DOHH2 (cell line): Measurements from ENCODE around the gene SLC25A41.
A peak's percentile ranks its signal among the peaks of the same experiment; 100 is the strongest.

Source experiments
- H3F3A ChIP-seq: fragments of 200-600 bp; sonication (generic), shearing (Covaris generic); 2 replicates; pipeline ENCODE4 v1.6.0; 2016; ENCODE audit warnings: antibody characterized with exemption, mild to moderate bottlenecking; ENCODE audit not compliant: control insufficient read depth, insufficient read depth
- H3K27ac ChIP-seq: fragments of 200-600 bp; sonication (generic); 2 replicates; pipeline ENCODE4 v1.5.1; 2014; ENCODE audit warnings: low read depth, mild to moderate bottlenecking, low read length, moderate library complexity
- H3K27me3 ChIP-seq: fragments of 200-600 bp; sonication (generic); 2 replicates; pipeline ENCODE4 v1.6.1; 2014; ENCODE audit warnings: mild to moderate bottlenecking, low read length, mixed read lengths; ENCODE audit not compliant: control insufficient read depth
- H3K36me3 ChIP-seq: fragments of 200-600 bp; sonication (generic); 2 replicates; pipeline ENCODE4 v1.6.1; 2014; ENCODE audit warnings: mild to moderate bottlenecking, low read length, moderate library complexity, mixed read lengths; ENCODE audit not compliant: control insufficient read depth
- H3K4me1 ChIP-seq: fragments of 200-600 bp; sonication (generic); 2 replicates; pipeline ENCODE4 v1.6.1; 2014; ENCODE audit warnings: mild to moderate bottlenecking, low read length, mixed read lengths; ENCODE audit not compliant: control insufficient read depth
- H3K4me2 ChIP-seq: fragments of 200-600 bp; sonication (generic); 2 replicates; pipeline ENCODE4 v1.6.0; 2014; ENCODE audit warnings: mild to moderate bottlenecking, low read length, moderate library complexity
- H3K4me3 ChIP-seq: fragments of 200-600 bp; sonication (generic); 2 replicates; pipeline ENCODE4 v1.5.1; 2014; ENCODE audit warnings: mild to moderate bottlenecking, low read length, mixed read lengths
- H3K79me2 ChIP-seq: fragments of 200-600 bp; sonication (generic); 2 replicates; pipeline ENCODE4 v1.6.1; 2014; ENCODE audit warnings: mild to moderate bottlenecking, low read length, mixed read lengths; ENCODE audit not compliant: control insufficient read depth
- H3K9me2 ChIP-seq: fragments of 200-600 bp; sonication (generic); replicated peaks from 2 replicates; pipeline ENCODE4 v1.6.1; 2014; ENCODE audit warnings: mild to moderate bottlenecking, low read length, mixed read lengths; ENCODE audit not compliant: control insufficient read depth
- H3K9me3 ChIP-seq: fragments of 200-600 bp; sonication (generic); 2 replicates; pipeline ENCODE4 v1.6.1; 2014; ENCODE audit warnings: antibody characterized with exemption, low read length, mixed read lengths; ENCODE audit not compliant: control insufficient read depth, insufficient read depth
- H4K20me1 ChIP-seq: fragments of 200-600 bp; sonication (generic); 2 replicates; pipeline ENCODE4 v1.6.0; 2014; ENCODE audit warnings: low read depth, mild to moderate bottlenecking, antibody characterized with exemption, low read length, moderate library complexity; ENCODE audit not compliant: control insufficient read depth, insufficient read depth
- EZH2phosphoT487 ChIP-seq: fragments of 200-600 bp; sonication (generic); IDR thresholded peaks from 2 replicates; pipeline ENCODE4 v1.6.1; 2017; ENCODE audit warnings: borderline replicate concordance, mild to moderate bottlenecking, antibody characterized with exemption, low read length, moderate library complexity, mixed read lengths
- TF ChIP-seq, protein P1 (sequence below): fragments of 200-600 bp; sonication (generic); IDR thresholded peaks from one replicate; pipeline ENCODE4 v1.5.1; 2014; ENCODE audit warnings: antibody characterized with exemption, mild to moderate bottlenecking, low read depth, low read length; ENCODE audit not compliant: poor library complexity, severe bottlenecking

The SLC25A41 gene

DNA sequence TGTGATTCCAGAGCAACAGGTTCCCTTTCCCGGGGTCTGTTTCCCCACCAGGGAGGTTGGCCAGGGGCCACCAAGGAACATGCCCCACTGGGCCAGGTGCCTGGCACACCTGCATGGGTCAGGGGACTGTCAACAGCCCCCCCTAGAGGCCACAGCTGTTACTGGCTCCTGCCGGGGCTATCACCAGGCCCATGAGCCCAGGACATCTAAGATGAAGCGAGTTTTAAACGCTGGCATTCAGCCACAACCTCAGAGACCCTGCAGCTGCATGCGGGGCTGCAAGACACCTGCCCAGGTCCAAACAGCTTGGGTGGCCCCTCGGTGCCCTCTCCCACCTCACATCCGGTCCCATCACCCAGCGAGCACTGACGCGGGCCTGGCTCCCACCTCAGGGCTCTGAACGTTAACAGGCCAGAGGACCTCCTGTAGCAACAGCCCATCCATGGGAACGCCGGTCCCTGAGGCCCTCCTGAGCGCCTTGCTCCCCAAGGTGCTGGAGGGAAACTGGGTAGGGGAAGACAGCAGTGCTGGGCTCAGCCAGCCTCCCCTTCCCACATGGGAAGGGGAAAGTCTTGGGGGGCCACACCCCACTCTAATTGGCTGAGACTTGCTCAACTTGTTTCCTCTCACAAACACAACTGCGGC is 21.0 kb downstream of the SLC25A41 start:
- no peak overlapping the region for H3K4me3 ChIP-seq
- no peaks in the 10 kb centered on the region for H3K79me2 ChIP-seq
- H3K9me3 ChIP-seq = no peaks in the 10 kb centered on the region
- no peak overlapping the region for H3K4me2 ChIP-seq
- no peaks in the 10 kb centered on the region for H4K20me1 ChIP-seq
- no peak for TF ChIP-seq EZH2phosphoT487
- TF ChIP-seq, protein P1, sequence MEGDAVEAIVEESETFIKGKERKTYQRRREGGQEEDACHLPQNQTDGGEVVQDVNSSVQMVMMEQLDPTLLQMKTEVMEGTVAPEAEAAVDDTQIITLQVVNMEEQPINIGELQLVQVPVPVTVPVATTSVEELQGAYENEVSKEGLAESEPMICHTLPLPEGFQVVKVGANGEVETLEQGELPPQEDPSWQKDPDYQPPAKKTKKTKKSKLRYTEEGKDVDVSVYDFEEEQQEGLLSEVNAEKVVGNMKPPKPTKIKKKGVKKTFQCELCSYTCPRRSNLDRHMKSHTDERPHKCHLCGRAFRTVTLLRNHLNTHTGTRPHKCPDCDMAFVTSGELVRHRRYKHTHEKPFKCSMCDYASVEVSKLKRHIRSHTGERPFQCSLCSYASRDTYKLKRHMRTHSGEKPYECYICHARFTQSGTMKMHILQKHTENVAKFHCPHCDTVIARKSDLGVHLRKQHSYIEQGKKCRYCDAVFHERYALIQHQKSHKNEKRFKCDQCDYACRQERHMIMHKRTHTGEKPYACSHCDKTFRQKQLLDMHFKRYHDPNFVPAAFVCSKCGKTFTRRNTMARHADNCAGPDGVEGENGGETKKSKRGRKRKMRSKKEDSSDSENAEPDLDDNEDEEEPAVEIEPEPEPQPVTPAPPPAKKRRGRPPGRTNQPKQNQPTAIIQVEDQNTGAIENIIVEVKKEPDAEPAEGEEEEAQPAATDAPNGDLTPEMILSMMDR = peak; percentile 89
- no peaks in the 10 kb centered on the region for H3K27me3 ChIP-seq
- H3F3A ChIP-seq = peaks cover 11% of the 10 kb centered on the region
- no peaks in the 10 kb centered on the region for H3K4me1 ChIP-seq
- peaks cover 45% of the 10 kb centered on the region for H3K36me3 ChIP-seq
- H3K9me2 ChIP-seq = no peaks in the 10 kb centered on the region
- H3K27ac ChIP-seq = no peak overlapping the region

DNA sequence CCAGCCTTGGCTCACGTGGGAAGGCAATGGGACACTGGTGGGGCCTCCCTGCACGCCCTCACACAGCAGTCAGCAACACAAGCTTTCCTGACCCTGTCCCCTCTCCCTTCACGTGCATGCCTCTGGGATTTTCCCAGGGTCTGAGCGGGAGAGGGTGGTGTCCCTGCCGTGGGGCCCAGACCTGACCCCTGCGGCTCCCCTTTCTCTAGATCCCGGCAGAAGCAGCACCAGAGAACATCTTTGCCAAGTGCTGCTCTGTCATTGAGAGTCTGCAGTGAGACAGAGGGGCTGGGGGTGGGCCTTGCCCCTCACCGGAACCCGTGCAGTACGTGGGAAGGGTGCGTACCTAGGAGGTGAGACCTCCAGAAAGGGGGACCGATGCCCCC is 21.5 kb downstream of the SLC25A41 start:
- no peaks in the 10 kb centered on the region for H3K27me3 ChIP-seq
- peaks cover 11% of the 10 kb centered on the region for H3F3A ChIP-seq
- peaks cover 39% of the 10 kb centered on the region for H3K36me3 ChIP-seq
- H3K27ac ChIP-seq = no peak overlapping the region
- H3K9me3 ChIP-seq = no peaks in the 10 kb centered on the region
- no peaks in the 10 kb centered on the region for H3K4me1 ChIP-seq
- no peaks in the 10 kb centered on the region for H3K79me2 ChIP-seq
- TF ChIP-seq, protein P1 = no peak
- TF ChIP-seq EZH2phosphoT487 = no peak
- no peaks in the 10 kb centered on the region for H4K20me1 ChIP-seq
- no peaks in the 10 kb centered on the region for H3K9me2 ChIP-seq
- no peak overlapping the region for H3K4me3 ChIP-seq
- no peak overlapping the region for H3K4me2 ChIP-seq

DNA sequence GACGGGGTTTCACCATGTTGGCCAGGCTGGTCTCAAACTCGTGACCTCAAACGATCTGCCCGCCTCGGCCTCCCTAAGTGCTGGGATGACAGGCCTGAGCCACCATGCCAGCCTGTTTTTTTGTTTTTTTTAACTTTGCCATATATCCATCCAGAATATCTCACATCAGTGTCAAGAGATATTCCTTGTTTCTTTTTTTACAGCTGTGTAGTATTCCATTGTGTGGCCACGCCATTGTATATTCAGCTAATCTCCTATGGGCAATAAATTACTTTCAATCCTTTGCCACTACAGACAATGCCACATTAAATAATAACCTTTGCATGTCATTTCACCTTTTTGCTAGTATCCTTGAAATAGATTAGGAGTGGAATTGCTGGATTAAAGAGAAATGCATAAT is 24.2 kb downstream of the SLC25A41 start:
- Histone ChIP-seq H3K79me2 (no peaks in the 10 kb centered on the region), H3K9me3 (no peaks in the 10 kb centered on the region), H3K27ac (no peak overlapping the region), H3K27me3 (no peaks in the 10 kb centered on the region), H3K9me2 (no peaks in the 10 kb centered on the region), H3K4me2 (no peak overlapping the region), H3K4me3 (no peak overlapping the region), H3F3A (peaks cover 11% of the 10 kb centered on the region), H3K4me1 (no peaks in the 10 kb centered on the region), H3K36me3 (peaks cover 12% of the 10 kb centered on the region), H4K20me1 (no peaks in the 10 kb centered on the region)
- TF ChIP-seq EZH2phosphoT487 = no peak
- TF ChIP-seq, protein P1 = no peak
